Spleen (tissue), 7 donors: ENCODE measurements around the gene SPHK2.

Experiments
- CTCF ChIP-seq, 11 experiments: fragments of 200-600 bp in 7 of 11; fragments of 450-650 bp in 4 of 11; sonication (generic) in 4 of 11; IDR thresholded peaks in 8 of 11; conservative IDR thresholded peaks in 3 of 11; 1 replicate in 7 of 11; 2 replicates in 4 of 11; pipeline versions ENCODE4 v1.4.0 to v1.8.0; 2016 to 2021; ENCODE audit warnings: antibody characterized with exemption in 11 of 11, inconsistent platforms in 4 of 11, mild to moderate bottlenecking in 1 of 11
- POLR2A ChIP-seq, 3 donors: fragments of 450-650 bp; IDR thresholded peaks; one replicate each; pipeline ENCODE4 v1.5.1; 2017; ENCODE audit warnings: antibody characterized with exemption in 3 of 3, mild to moderate bottlenecking in 1 of 3
- POLR2AphosphoS5 ChIP-seq, 3 donors: sonication (generic); formaldehyde crosslinking; IDR thresholded peaks; one replicate each; pipeline ENCODE4 v1.5.1; 2017; ENCODE audit warnings: antibody characterized with exemption in 3 of 3
- donor health status: DM: no; HTN: no; CAD: no; lungs with moderate emphysema.
- donor health status: DM: no; HTN: no; CAD: no.
- donor health status: DM: no; HTN: no; CAD: no.

GRCh38 chr19:48642862-48643261, 23.6 kb downstream of the SPHK2 start:
- TF ChIP-seq POLR2A (IDR thresholded peaks at IDR 0.05) (no peak), CTCF (IDR thresholded peaks at IDR 0.05 in 8 of 11, conservative IDR thresholded peaks at IDR 0.05 in 3 of 11) (no peak), POLR2AphosphoS5 (IDR thresholded peaks at IDR 0.05) (no peak)
